ENCODE data around the gene IZUMO4. TPM values are rescaled to one million over a fixed set of nuclear protein-coding genes. Genes with fewer than 3 reads are reported as not detected.
A peak's percentile ranks its signal among the peaks of the same experiment; 100 is the strongest.

Gene IZUMO4
- total and polyA plus RNA-seq, 10 of the 15 experiments (the other 5 are each of a cell fraction or from before 2014, with no cell fraction given) = 0.53 to 27.1 (median 7.5) TPM

- in situ Hi-C loops (cut with MboI) (loop anchor here (5.0 to 10.0 kb wide), 2 partner anchors 66 to 819 kb away; partner anchors contain the start of genes BTBD2 and CIRBP), intact Hi-C loops (cut with micrococcal nuclease; ENCODE audit: unreplicated experiment) (no loop called here)
- ChIA-PET CTCF (interaction anchor here (0.9 to 2.5 kb wide), 3 partner anchors 10 to 219 kb away, joined by 4 to 11 read pairs (median 6); no protein-coding TSS in a partner anchor), SMC1A (ENCODE audit: uncharacterized antibody, unreplicated experiment) (interaction anchor here (1.0 to 6.1 kb wide), 9 partner anchors 11 to 185 kb away, joined by 3 to 43 read pairs (median 5); partner anchors contain the start of gene MOB3A), RAD21 (ENCODE audit: unreplicated experiment) (interaction anchor here (0.6 to 3.5 kb wide), 4 partner anchors 9 to 64 kb away, joined by 3 to 31 read pairs (median 4); no protein-coding TSS in a partner anchor), POLR2A (interaction anchor here (0.9 to 3.7 kb wide), 10 partner anchors 11 to 187 kb away, joined by 3 to 60 read pairs (median 5); partner anchors contain the start of gene IZUMO4)
- BruUV-seq (replicated peaks) = TSS peak; percentile 46
- under 1% methylated on average over 20 of the region's 20 CpGs for WGBS (ENCODE audit: insufficient coverage, insufficient replicate concordance, low lambda C conversion rate, missing lambda C conversion rate)
- H3K79me2 ChIP-seq (ENCODE audit: control insufficient read depth, insufficient read depth, low read length) = peaks cover 83% of the 10 kb centered on the region
- no peaks in the 10 kb centered on the region for H3K27me3 ChIP-seq (replicated peaks in 1 of 2; ENCODE audit: control insufficient read depth in 2 of 2, insufficient read depth in 2 of 2, low read length in 1 of 2)
- H3K4me1 ChIP-seq (ENCODE audit: control insufficient read depth, insufficient read depth, low read length) = peaks cover 32% of the 10 kb centered on the region
- H3K4me3 ChIP-seq = peak overlapping the region; percentile 95
- peak; percentile 13 for ATAC-seq
- DNase-seq (ENCODE audit: low read depth, low spot score) = no peak
- H3K27ac ChIP-seq (ENCODE audit: control insufficient read depth, insufficient read depth) = peak overlapping the region; percentile 93
- no peaks in the 10 kb centered on the region for H3K9me3 ChIP-seq (replicated peaks; ENCODE audit: control insufficient read depth, insufficient read depth, low read length)
- H2AFZ ChIP-seq (ENCODE audit: control insufficient read depth, low read depth, low read length) = no peak overlapping the region
- H3K36me3 ChIP-seq (ENCODE audit: control insufficient read depth in 2 of 2, insufficient read depth in 2 of 2, low read length in 1 of 2) = peaks cover 21 to 25% of the 10 kb centered on the region in 2 experiments
- H3K4me2 ChIP-seq (ENCODE audit: control insufficient read depth, insufficient read depth) = peak overlapping the region; percentile 89
- H3K9ac ChIP-seq (ENCODE audit: control insufficient read depth, insufficient read depth, low read length) = peak overlapping the region; percentile 79
- H4K20me1 ChIP-seq (ENCODE audit: control insufficient read depth, insufficient read depth) = peaks cover 21% of the 10 kb centered on the region
- FAIRE-seq = peak; percentile 7
- no peak for TF ChIP-seq ASH2L (IDR thresholded peaks at IDR 0.05; ENCODE audit: borderline replicate concordance, low read depth)
- TF ChIP-seq, protein P1, sequence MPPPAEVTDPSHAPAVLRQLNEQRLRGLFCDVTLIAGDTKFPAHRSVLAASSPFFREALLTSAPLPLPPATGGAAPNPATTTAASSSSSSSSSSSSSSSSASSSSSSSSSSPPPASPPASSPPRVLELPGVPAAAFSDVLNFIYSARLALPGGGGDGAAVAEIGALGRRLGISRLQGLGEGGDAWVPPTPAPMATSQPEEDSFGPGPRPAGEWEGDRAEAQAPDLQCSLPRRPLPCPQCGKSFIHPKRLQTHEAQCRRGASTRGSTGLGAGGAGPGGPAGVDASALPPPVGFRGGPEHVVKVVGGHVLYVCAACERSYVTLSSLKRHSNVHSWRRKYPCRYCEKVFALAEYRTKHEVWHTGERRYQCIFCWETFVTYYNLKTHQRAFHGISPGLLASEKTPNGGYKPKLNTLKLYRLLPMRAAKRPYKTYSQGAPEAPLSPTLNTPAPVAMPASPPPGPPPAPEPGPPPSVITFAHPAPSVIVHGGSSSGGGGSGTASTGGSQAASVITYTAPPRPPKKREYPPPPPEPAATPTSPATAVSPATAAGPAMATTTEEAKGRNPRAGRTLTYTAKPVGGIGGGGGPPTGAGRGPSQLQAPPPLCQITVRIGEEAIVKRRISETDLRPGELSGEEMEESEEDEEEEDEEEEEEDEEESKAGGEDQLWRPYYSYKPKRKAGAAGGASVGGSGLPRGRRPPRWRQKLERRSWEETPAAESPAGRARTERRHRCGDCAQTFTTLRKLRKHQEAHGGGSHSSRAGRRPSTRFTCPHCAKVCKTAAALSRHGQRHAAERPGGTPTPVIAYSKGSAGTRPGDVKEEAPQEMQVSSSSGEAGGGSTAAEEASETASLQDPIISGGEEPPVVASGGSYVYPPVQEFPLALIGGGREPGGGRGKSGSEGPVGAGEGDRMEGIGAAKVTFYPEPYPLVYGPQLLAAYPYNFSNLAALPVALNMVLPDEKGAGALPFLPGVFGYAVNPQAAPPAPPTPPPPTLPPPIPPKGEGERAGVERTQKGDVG (CRISPR knock-in tag; IDR thresholded peaks at IDR 0.05) = no peak
- TF ChIP-seq, protein P2, sequence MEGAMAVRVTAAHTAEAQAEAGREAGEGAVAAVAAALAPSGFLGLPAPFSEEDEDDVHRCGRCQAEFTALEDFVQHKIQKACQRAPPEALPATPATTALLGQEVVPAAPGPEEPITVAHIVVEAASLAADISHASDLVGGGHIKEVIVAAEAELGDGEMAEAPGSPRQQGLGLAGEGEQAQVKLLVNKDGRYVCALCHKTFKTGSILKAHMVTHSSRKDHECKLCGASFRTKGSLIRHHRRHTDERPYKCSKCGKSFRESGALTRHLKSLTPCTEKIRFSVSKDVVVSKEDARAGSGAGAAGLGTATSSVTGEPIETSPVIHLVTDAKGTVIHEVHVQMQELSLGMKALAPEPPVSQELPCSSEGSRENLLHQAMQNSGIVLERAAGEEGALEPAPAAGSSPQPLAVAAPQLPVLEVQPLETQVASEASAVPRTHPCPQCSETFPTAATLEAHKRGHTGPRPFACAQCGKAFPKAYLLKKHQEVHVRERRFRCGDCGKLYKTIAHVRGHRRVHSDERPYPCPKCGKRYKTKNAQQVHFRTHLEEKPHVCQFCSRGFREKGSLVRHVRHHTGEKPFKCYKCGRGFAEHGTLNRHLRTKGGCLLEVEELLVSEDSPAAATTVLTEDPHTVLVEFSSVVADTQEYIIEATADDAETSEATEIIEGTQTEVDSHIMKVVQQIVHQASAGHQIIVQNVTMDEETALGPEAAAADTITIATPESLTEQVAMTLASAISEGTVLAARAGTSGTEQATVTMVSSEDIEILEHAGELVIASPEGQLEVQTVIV (IDR thresholded peaks at IDR 0.05; ENCODE audit: borderline replicate concordance, partially characterized antibody) = no peak
- TF ChIP-seq POU2F2 (IDR thresholded peaks at IDR 0.05; ENCODE audit: borderline replicate concordance, low read depth, low read length) = no peak
- TF ChIP-seq KLF5 (IDR thresholded peaks at IDR 0.05; ENCODE audit: partially characterized antibody) = no peak
- TF ChIP-seq, protein P3, sequence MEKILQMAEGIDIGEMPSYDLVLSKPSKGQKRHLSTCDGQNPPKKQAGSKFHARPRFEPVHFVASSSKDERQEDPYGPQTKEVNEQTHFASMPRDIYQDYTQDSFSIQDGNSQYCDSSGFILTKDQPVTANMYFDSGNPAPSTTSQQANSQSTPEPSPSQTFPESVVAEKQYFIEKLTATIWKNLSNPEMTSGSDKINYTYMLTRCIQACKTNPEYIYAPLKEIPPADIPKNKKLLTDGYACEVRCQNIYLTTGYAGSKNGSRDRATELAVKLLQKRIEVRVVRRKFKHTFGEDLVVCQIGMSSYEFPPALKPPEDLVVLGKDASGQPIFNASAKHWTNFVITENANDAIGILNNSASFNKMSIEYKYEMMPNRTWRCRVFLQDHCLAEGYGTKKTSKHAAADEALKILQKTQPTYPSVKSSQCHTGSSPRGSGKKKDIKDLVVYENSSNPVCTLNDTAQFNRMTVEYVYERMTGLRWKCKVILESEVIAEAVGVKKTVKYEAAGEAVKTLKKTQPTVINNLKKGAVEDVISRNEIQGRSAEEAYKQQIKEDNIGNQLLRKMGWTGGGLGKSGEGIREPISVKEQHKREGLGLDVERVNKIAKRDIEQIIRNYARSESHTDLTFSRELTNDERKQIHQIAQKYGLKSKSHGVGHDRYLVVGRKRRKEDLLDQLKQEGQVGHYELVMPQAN (conservative IDR thresholded peaks at IDR 0.05) = peak; percentile 30
- TF ChIP-seq, protein P4, sequence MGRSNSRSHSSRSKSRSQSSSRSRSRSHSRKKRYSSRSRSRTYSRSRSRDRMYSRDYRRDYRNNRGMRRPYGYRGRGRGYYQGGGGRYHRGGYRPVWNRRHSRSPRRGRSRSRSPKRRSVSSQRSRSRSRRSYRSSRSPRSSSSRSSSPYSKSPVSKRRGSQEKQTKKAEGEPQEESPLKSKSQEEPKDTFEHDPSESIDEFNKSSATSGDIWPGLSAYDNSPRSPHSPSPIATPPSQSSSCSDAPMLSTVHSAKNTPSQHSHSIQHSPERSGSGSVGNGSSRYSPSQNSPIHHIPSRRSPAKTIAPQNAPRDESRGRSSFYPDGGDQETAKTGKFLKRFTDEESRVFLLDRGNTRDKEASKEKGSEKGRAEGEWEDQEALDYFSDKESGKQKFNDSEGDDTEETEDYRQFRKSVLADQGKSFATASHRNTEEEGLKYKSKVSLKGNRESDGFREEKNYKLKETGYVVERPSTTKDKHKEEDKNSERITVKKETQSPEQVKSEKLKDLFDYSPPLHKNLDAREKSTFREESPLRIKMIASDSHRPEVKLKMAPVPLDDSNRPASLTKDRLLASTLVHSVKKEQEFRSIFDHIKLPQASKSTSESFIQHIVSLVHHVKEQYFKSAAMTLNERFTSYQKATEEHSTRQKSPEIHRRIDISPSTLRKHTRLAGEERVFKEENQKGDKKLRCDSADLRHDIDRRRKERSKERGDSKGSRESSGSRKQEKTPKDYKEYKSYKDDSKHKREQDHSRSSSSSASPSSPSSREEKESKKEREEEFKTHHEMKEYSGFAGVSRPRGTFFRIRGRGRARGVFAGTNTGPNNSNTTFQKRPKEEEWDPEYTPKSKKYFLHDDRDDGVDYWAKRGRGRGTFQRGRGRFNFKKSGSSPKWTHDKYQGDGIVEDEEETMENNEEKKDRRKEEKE (IDR thresholded peaks at IDR 0.05) = no peak
- TF ChIP-seq CHD4 (IDR thresholded peaks at IDR 0.05) = no peak
- no peak for TF ChIP-seq NFYA (IDR thresholded peaks at IDR 0.05; ENCODE audit: borderline replicate concordance, low read depth, low read length)
- TF ChIP-seq SMAD5 (IDR thresholded peaks at IDR 0.05; ENCODE audit: low read depth) = no peak
- no peak for TF ChIP-seq MEF2B (IDR thresholded peaks at IDR 0.05; ENCODE audit: partially characterized antibody, poor library complexity, severe bottlenecking)
Observed at GRCh38 chr19:2083174-2083854, 13.4 kb upstream of the IZUMO4 start.

Measured in GM12878 (cell line).